B cell (primary cell): ENCODE results near the gene PGLYRP2. TPM values are rescaled to one million over a fixed set of nuclear protein-coding genes. Genes with fewer than 3 reads are reported as not detected.

Source experiments
- ATAC-seq: fragments of 200-7000 bp; cut with Tn5 transposase; one replicate; pipeline ENCODE4 v1.10.0; 2021; ENCODE audit warnings: low read depth, mild to moderate bottlenecking, moderate number of reproducible peaks, moderate library complexity
- CTCF ChIA-PET: fragments of 350-600 bp; sonication (Branson Sonifier 250); formaldehyde crosslinking; loops from one replicate; lab custom pipeline; 2021; ENCODE audit warnings: antibody characterized with exemption, inconsistent platforms; lab: Charles Lee
- POLR2A ChIA-PET: fragments of 350-600 bp; sonication (Branson Sonifier 250); formaldehyde crosslinking; loops from one replicate; lab custom pipeline; 2021; ENCODE audit warnings: antibody characterized with exemption; lab: Charles Lee
- DNase-seq: peaks from one replicate; pipeline ENCODE4 v3.0.0; 2013
- H2AFZ ChIP-seq: 2 replicates; pipeline ENCODE4 v1.6.1; 2012; ENCODE audit warnings: mild to moderate bottlenecking, low read depth, low read length; ENCODE audit not compliant: insufficient read depth, poor library complexity, severe bottlenecking
- H3K27ac ChIP-seq, 2 donors: 1 replicate in 1 of 2; 2 replicates in 1 of 2; pipeline ENCODE4 v1.5.1; 2012 to 2013; ENCODE audit warnings: low read length in 2 of 2, mild to moderate bottlenecking in 2 of 2, moderate library complexity in 1 of 2
- H3K27me3 ChIP-seq, 4 experiments: fragments of 200-600 bp in 1 of 4; sonication (generic) in 1 of 4; replicated peaks in 1 of 4; 1 replicate in 2 of 4; 2 replicates in 2 of 4; pipeline versions ENCODE4 v1.6.1 to v1.7.0; 2013 to 2016; ENCODE audit warnings: low read length in 3 of 4, mild to moderate bottlenecking in 2 of 4, mixed read lengths in 1 of 4, moderate library complexity in 1 of 4; ENCODE audit not compliant: insufficient read depth in 4 of 4, control insufficient read depth in 3 of 4; ENCODE audit errors: control extremely low read depth in 1 of 4
- H3K36me3 ChIP-seq, 2 experiments: replicated peaks in 1 of 2; 1 replicate in 1 of 2; 2 replicates in 1 of 2; pipeline versions ENCODE4 v1.6.1 to v1.7.1; 2013; ENCODE audit warnings: low read length in 1 of 2; ENCODE audit not compliant: insufficient read depth in 2 of 2, control insufficient read depth in 1 of 2; ENCODE audit errors: control extremely low read depth in 1 of 2, extremely low read depth in 1 of 2
- H3K4me1 ChIP-seq, 2 donors: fragments of 200-600 bp in 1 of 2; sonication (generic) in 1 of 2; 1 replicate in 1 of 2; 2 replicates in 1 of 2; pipeline versions ENCODE4 v1.5.1 to v1.6.1; 2013 to 2017; ENCODE audit warnings: low read length in 2 of 2; ENCODE audit not compliant: control insufficient read depth in 2 of 2, insufficient read depth in 2 of 2
- H3K4me2 ChIP-seq: replicated peaks from 2 replicates; pipeline ENCODE3; 2012; ENCODE audit warnings: mild to moderate bottlenecking, low read depth, low read length; ENCODE audit not compliant: poor library complexity, severe bottlenecking
- H3K4me3 ChIP-seq, 5 experiments: fragments of 200-600 bp in 1 of 5; sonication (generic) in 1 of 5; 1 replicate in 3 of 5; 2 replicates in 2 of 5; pipeline versions ENCODE4 v1.5.1 to v1.7.0; 2011 to 2016; ENCODE audit warnings: low read length in 4 of 5, mild to moderate bottlenecking in 4 of 5, low read depth in 2 of 5, control low read depth in 1 of 5, moderate library complexity in 1 of 5; ENCODE audit not compliant: insufficient read depth in 1 of 5; ENCODE audit errors: control extremely low read depth in 1 of 5, extremely low read depth in 1 of 5
- H3K79me2 ChIP-seq: fragments of 200-600 bp; sonication (generic); one replicate; pipeline ENCODE4 v1.6.0; 2016; ENCODE audit warnings: low read length; ENCODE audit not compliant: control insufficient read depth, insufficient read depth
- H3K9ac ChIP-seq: fragments of 200-600 bp; sonication (generic); 2 replicates; pipeline ENCODE4 v1.6.1; 2017; ENCODE audit warnings: mild to moderate bottlenecking, low read length, moderate library complexity
- H3K9me3 ChIP-seq, 3 donors: one replicate each; pipeline versions ENCODE4 v1.6.1 to v1.7.1; 2013; ENCODE audit warnings: low read length in 2 of 3; ENCODE audit not compliant: control insufficient read depth in 2 of 3, insufficient read depth in 1 of 3; ENCODE audit errors: control extremely low read depth in 1 of 3
- H4K20me1 ChIP-seq: 2 replicates; pipeline ENCODE4 v1.6.0; 2012; ENCODE audit warnings: mild to moderate bottlenecking, low read length; ENCODE audit not compliant: insufficient read depth, control insufficient read depth, poor library complexity, severe bottlenecking
- H3K27ac Mint-ChIP-seq: one replicate; pipeline ENCODE4 v1.8.0; 2021; ENCODE audit warnings: mixed read lengths
- H3K27me3 Mint-ChIP-seq: one replicate; pipeline ENCODE4 v1.8.0; 2021; ENCODE audit warnings: mixed read lengths
- H3K4me1 Mint-ChIP-seq: one replicate; pipeline ENCODE4 v1.8.0; 2021; ENCODE audit warnings: mixed read lengths
- H3K4me3 Mint-ChIP-seq: one replicate; pipeline ENCODE4 v1.8.0; 2021; ENCODE audit warnings: mixed read lengths
- H3K9me3 Mint-ChIP-seq: one replicate; pipeline ENCODE4 v1.8.0; 2022; ENCODE audit warnings: mixed read lengths; ENCODE audit not compliant: insufficient read depth
- CTCF ChIP-seq: fragments of 200-600 bp; IDR thresholded peaks from one replicate; pipeline ENCODE4 v1.8.0; 2022; ENCODE audit warnings: antibody characterized with exemption, mild to moderate bottlenecking
- EZH2 ChIP-seq: IDR thresholded peaks from 2 replicates; pipeline ENCODE4 v1.6.1; 2012; ENCODE audit warnings: borderline replicate concordance, low read depth, mild to moderate bottlenecking, moderate library complexity, low read length; ENCODE audit not compliant: insufficient read depth, poor library complexity, severe bottlenecking
- WGBS: methylation state at CpG from one replicate; pipeline ENCODE4 v1.1.5; 2013; ENCODE audit warnings: missing lambda C conversion rate; ENCODE audit not compliant: insufficient coverage; 5-methylcytosine and 5-hydroxymethylcytosine counted together
- intact Hi-C: fragments of 100-400 bp; cut with micrococcal nuclease; formaldehyde crosslinking; loops from one replicate; pipeline ENCODE4 v1.10.0; 2022
- polyA plus RNA-seq: library from polyadenylated mRNA; depleted of rRNA; stranded (reverse); fragments of >200 nt; gene quantifications from 2 replicates; pipeline ENCODE4 v1.2.3, GENCODE V29; 2012
- total RNA-seq, 2 donors: library from RNA; stranded (reverse); fragments of 120-200 nt in 1 of 2; gene quantifications; 1 replicate in 1 of 2; 2 replicates in 1 of 2; pipeline versions ENCODE4 v1.2.3 to v1.2.4, GENCODE V29; 2013 to 2022

PGLYRP2 gene
- total and polyA plus RNA-seq, 2 donors (not counting 1 experiment from before 2014, with no cell fraction given), result not detected

- peak overlapping the region; percentile 99 for H3K4me3 Mint-ChIP-seq
- ATAC-seq (peak; percentile 93), DNase-seq (peak; percentile 93)
- H3K27ac Mint-ChIP-seq, result peak overlapping the region; percentile 95
- peaks cover 24 to 32% of the 10 kb centered on the region in 2 donors for H3K4me1 ChIP-seq
- CTCF ChIA-PET, result interaction anchor here (0.7 to 2.4 kb wide), 4 partner anchors 14 to 123 kb away, joined by 3 to 21 read pairs (median 4); partner anchors contain the start of gene AKAP8L
- H2AFZ ChIP-seq, result peak overlapping the region; percentile 97
- no peaks in the 10 kb centered on the region for H3K9me3 Mint-ChIP-seq
- H3K4me3 ChIP-seq, result peak overlapping the region; percentile 71 to 93 (median 87)
- POLR2A ChIA-PET, result interaction anchor here (0.5 to 3.6 kb wide), 7 partner anchors 14 to 1694 kb away, joined by 3 to 15 read pairs (median 4); partner anchors contain the start of genes AKAP8 and AKAP8L
- WGBS, result under 1% methylated on average over 69 of the region's 75 CpGs
- H4K20me1 ChIP-seq, result peaks cover 41% of the 10 kb centered on the region
- H3K9me3 ChIP-seq, result peaks cover 0 to 7% (median 0%) of the 10 kb centered on the region in 3 donors
- no peaks in the 10 kb centered on the region for H3K36me3 ChIP-seq
- TF ChIP-seq EZH2 (no peak), CTCF (no peak)
- intact Hi-C loops, result loop anchor here (1.0 to 2.0 kb wide), 4 partner anchors 14 to 123 kb away; partner anchors contain the start of gene RASAL3
- peaks cover 27% of the 10 kb centered on the region for H3K4me1 Mint-ChIP-seq
- peak overlapping the region; percentile 88 for H3K9ac ChIP-seq
- peak overlapping the region; percentile 90 for H3K4me2 ChIP-seq
- peak overlapping the region; percentile 52 to 70 for H3K27ac ChIP-seq
- no peaks in the 10 kb centered on the region for H3K27me3 Mint-ChIP-seq
- H3K79me2 ChIP-seq, result peaks cover 35% of the 10 kb centered on the region
- no peaks in the 10 kb centered on the region for H3K27me3 ChIP-seq
These were observed 46.4 kb downstream of the PGLYRP2 start for GRCh38 chr19:15432629-15433518.
